OCI-LY1 (cell line): ENCODE measurements around the gene MGAT4B.

Experiments used
- H2AFZ ChIP-seq: fragments of 200-600 bp; sonication (generic), shearing (Covaris generic); 2 replicates; pipeline ENCODE4 v1.6.0; 2014; ENCODE audit warnings: antibody characterized with exemption, mild to moderate bottlenecking, low read length
- H3F3A ChIP-seq: fragments of 200-600 bp; sonication (generic), shearing (Covaris generic); 2 replicates; pipeline ENCODE4 v1.6.0; 2014; ENCODE audit warnings: mild to moderate bottlenecking, antibody characterized with exemption, low read length, moderate library complexity; ENCODE audit not compliant: insufficient read depth
- H3K27ac ChIP-seq: fragments of 200-600 bp; sonication (generic); 2 replicates; pipeline ENCODE4 v1.5.1; 2014; ENCODE audit warnings: low read length, mixed run types, mild to moderate bottlenecking, low read depth; ENCODE audit not compliant: poor library complexity, severe bottlenecking
- H3K27me3 ChIP-seq: fragments of 200-600 bp; sonication (generic); 2 replicates; pipeline ENCODE4 v1.6.0; 2014; ENCODE audit warnings: antibody characterized with exemption, mild to moderate bottlenecking, low read length, moderate library complexity; ENCODE audit not compliant: insufficient read depth
- H3K36me3 ChIP-seq: fragments of 200-600 bp; sonication (generic); 2 replicates; pipeline ENCODE4 v1.6.1; 2014; ENCODE audit warnings: mild to moderate bottlenecking, antibody characterized with exemption, low read length, moderate library complexity, mixed read lengths; ENCODE audit not compliant: insufficient read depth
- H3K4me1 ChIP-seq: fragments of 200-600 bp; sonication (generic); 2 replicates; pipeline ENCODE4 v1.5.1; 2014; ENCODE audit warnings: mild to moderate bottlenecking, low read length, moderate library complexity; ENCODE audit not compliant: insufficient read depth, severe bottlenecking
- H3K4me2 ChIP-seq: fragments of 200-600 bp; sonication (generic), shearing (Covaris generic); 2 replicates; pipeline ENCODE4 v1.6.1; 2014; ENCODE audit warnings: low read length
- H3K4me3 ChIP-seq: fragments of 200-600 bp; sonication (generic); 2 replicates; pipeline ENCODE4 v1.5.1; 2014; ENCODE audit warnings: low read length, low read depth, mild to moderate bottlenecking, mixed read lengths; ENCODE audit not compliant: poor library complexity, severe bottlenecking
- H3K79me2 ChIP-seq: fragments of 200-600 bp; shearing (Covaris generic); 2 replicates; pipeline ENCODE4 v1.6.1; 2016; ENCODE audit warnings: mixed run types, low read length, mixed read lengths; ENCODE audit not compliant: insufficient read depth
- H3K9ac ChIP-seq: fragments of 200-600 bp; sonication (generic), shearing (Covaris generic); 2 replicates; pipeline ENCODE4 v1.6.1; 2014; ENCODE audit warnings: mild to moderate bottlenecking, low read length, mixed read lengths
- H3K9me2 ChIP-seq: fragments of 200-600 bp; sonication (generic), shearing (Covaris generic); 2 replicates; pipeline ENCODE4 v1.6.1; 2014; ENCODE audit warnings: low read depth, mild to moderate bottlenecking, low read length, mixed read lengths
- H3K9me3 ChIP-seq: fragments of 200-600 bp; shearing (Covaris generic); 2 replicates; pipeline ENCODE4 v1.6.1; 2014; ENCODE audit warnings: low read length, mixed read lengths
- H4K20me1 ChIP-seq: fragments of 200-600 bp; sonication (generic), shearing (Covaris generic); 2 replicates; pipeline ENCODE4 v1.6.0; 2016; ENCODE audit warnings: mild to moderate bottlenecking, low read length; ENCODE audit not compliant: insufficient read depth
- EZH2 ChIP-seq: fragments of 200-600 bp; sonication (generic), shearing (Covaris generic); IDR thresholded peaks from 2 replicates; pipeline ENCODE4 v1.8.0; 2017; ENCODE audit warnings: borderline replicate concordance, mixed run types, mild to moderate bottlenecking, antibody characterized with exemption, low read length, moderate library complexity, mixed read lengths
- TF ChIP-seq, protein P1 (sequence below): fragments of 200-600 bp; sonication (generic), shearing (Covaris generic); IDR thresholded peaks from 2 replicates; pipeline ENCODE4 v1.5.1; 2017; ENCODE audit warnings: mild to moderate bottlenecking, antibody characterized with exemption, low read length, moderate library complexity, mixed read lengths

MGAT4B gene

GRCh38 chr5:179747811-179748210, 58.9 kb downstream of the MGAT4B start:
- H3K27me3 ChIP-seq = no peaks in the 10 kb centered on the region
- no peaks in the 10 kb centered on the region for H3K9me2 ChIP-seq
- H3K9ac ChIP-seq = no peak overlapping the region
- H3K4me3 ChIP-seq = no peak overlapping the region
- H3K27ac ChIP-seq = no peak overlapping the region
- H3K79me2 ChIP-seq = peaks cover 63% of the 10 kb centered on the region
- peaks cover 33% of the 10 kb centered on the region for H3K36me3 ChIP-seq
- no peaks in the 10 kb centered on the region for H4K20me1 ChIP-seq
- H3F3A ChIP-seq = no peaks in the 10 kb centered on the region
- TF ChIP-seq EZH2 = no peak
- TF ChIP-seq, protein P1, sequence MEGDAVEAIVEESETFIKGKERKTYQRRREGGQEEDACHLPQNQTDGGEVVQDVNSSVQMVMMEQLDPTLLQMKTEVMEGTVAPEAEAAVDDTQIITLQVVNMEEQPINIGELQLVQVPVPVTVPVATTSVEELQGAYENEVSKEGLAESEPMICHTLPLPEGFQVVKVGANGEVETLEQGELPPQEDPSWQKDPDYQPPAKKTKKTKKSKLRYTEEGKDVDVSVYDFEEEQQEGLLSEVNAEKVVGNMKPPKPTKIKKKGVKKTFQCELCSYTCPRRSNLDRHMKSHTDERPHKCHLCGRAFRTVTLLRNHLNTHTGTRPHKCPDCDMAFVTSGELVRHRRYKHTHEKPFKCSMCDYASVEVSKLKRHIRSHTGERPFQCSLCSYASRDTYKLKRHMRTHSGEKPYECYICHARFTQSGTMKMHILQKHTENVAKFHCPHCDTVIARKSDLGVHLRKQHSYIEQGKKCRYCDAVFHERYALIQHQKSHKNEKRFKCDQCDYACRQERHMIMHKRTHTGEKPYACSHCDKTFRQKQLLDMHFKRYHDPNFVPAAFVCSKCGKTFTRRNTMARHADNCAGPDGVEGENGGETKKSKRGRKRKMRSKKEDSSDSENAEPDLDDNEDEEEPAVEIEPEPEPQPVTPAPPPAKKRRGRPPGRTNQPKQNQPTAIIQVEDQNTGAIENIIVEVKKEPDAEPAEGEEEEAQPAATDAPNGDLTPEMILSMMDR = no peak
- no peaks in the 10 kb centered on the region for H3K4me1 ChIP-seq
- no peaks in the 10 kb centered on the region for H3K9me3 ChIP-seq
- H2AFZ ChIP-seq = no peak overlapping the region
- H3K4me2 ChIP-seq = no peak overlapping the region
